B cell (primary cell): ENCODE data around the gene VPS13A.

Source experiments
- CTCF ChIP-seq: fragments of 200-600 bp; IDR thresholded peaks from one replicate; pipeline ENCODE4 v1.8.0; 2022; ENCODE audit warnings: antibody characterized with exemption, mild to moderate bottlenecking
- EZH2 ChIP-seq: IDR thresholded peaks from 2 replicates; pipeline ENCODE4 v1.6.1; 2012; ENCODE audit warnings: borderline replicate concordance, low read depth, mild to moderate bottlenecking, moderate library complexity, low read length; ENCODE audit not compliant: insufficient read depth, poor library complexity, severe bottlenecking

- TF ChIP-seq CTCF, result no peak
- no peak for TF ChIP-seq EZH2
These were observed 93.8 kb downstream of the VPS13A start for GRCh38 chr9:77271023-77271690.
